ENCODE measurements around the gene MRPL18.

MRPL18 gene

GRCh38 chr6:159844737-159845645 is 54.7 kb downstream of the MRPL18 start:
- in situ Hi-C loops (cut with HindIII; ENCODE audit: low pct_unique_long_range_greater_than_20kb, low sequenced_read_pairs), result no loop called here
- no peak for TF ChIP-seq JUND (IDR thresholded peaks at IDR 0.05; ENCODE audit: low read depth)
- peak in 1 of 2 experiments; percentile 20 for DNase-seq (ENCODE audit: low read depth in 1 of 2, low spot score in 1 of 2)

Measured in T47D (cell line).